ENCODE data around the gene DPYD.

Gene DPYD

DNA sequence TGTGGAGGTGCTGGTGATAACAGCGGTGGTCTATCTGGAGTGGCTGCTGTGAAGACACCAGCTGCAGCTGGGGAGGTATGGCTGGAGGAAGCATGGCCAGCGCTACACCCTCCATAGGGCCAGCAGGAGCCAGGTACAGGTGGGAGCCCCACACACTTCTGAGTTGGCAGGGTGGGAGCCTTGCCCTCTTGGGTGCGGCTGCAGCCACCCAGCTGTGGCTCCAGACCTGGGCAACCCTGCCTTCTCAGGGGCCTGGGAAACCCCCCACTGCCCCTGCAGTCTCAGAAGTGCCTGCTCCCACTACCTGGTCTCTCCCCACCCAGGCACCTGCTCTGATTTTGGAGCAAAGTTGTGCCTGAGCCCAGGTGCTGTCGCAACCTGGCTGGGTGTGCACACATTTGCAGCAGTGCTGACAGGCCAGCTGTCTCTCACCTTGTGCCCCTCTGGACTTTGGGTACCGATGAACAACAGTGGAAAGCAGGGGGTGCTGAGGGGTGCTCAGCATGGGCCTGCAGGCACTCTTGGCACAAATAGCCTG is 76.2 kb downstream of the DPYD start:
- no peak for DNase-seq (ENCODE audit: low read depth in 2 of 2, low spot score in 1 of 2)

DNA sequence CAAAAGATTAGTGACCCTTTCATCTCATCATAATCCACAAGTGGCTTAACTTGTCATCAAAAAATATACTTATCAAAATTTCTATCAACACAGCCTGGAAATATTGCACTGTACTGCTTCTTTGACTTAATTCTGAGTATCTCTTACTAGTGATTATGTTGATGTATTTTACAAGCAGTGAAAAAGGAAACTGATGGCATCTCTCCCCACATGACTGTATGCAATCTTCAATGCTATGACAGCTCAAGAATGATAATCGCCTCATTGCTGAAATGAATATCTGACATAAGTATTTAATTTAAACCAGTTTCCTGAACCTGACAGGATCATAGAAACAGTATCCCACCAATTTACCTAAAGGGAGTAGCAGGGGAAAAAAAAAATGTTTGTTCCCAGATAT is 79.5 kb downstream of the DPYD start:
- no peak for DNase-seq (ENCODE audit: low read depth in 2 of 2, low spot score in 1 of 2)

DNA sequence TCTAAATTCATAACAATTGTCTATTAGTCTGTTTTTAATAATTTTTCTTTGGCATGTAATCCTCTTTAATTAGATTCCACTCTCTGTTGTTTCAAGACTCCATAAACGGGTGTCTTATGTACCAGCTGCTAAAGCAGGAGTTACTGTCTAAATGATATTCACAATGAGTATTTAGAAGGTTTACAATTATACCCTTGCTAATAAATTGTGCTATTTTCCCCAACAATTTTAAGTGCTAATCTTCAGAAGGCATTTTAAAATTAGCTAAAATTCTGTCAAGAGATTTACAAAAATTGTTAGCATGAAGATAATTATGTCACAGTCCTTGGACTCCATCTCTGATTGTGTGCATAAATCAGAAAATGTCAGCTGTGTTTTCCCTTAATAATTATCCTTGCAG is 83.7 kb downstream of the DPYD start:
- no peak for DNase-seq (ENCODE audit: low read depth in 2 of 2, low spot score in 1 of 2)

DNA sequence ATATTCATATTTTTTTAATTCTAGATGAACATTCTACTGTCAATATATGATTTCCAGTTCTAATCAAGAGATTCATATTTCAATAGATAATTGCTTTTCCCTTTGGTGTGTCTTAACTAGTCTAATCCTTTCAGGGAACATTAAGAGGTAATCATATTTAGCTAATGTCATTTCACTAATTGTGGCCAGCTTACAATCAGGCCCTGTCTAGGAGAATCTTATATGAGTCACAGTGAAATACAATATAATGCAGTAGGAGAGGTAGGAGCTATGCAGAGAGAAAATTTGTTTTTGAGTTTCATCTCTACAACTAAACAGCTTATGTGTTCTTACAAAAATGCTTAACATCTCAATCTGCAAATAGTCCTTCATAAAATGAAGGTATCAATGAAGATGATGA is 85.9 kb downstream of the DPYD start:
- DNase-seq (ENCODE audit: low read depth in 2 of 2, low spot score in 1 of 2) = no peak

DNA sequence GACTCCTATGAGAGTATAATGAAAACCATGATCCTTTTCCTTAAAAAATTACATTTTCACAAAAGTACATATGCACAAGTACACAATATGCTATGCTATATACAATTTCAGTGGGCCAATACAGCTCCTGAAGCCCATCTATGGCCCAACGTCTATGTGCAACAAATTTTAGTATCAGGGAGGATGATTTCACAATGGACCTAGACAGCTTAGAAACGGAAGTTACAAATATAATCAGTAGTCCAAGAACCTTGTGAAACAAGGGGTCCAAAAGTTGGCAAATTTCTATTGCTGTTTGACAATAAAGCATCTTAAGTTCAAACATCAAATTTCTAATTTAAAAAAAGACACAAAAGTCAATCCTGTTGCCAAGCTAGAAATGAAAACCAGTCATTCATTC is 87.0 kb downstream of the DPYD start:
- DNase-seq (ENCODE audit: low read depth in 2 of 2, low spot score in 1 of 2) = no peak

DNA sequence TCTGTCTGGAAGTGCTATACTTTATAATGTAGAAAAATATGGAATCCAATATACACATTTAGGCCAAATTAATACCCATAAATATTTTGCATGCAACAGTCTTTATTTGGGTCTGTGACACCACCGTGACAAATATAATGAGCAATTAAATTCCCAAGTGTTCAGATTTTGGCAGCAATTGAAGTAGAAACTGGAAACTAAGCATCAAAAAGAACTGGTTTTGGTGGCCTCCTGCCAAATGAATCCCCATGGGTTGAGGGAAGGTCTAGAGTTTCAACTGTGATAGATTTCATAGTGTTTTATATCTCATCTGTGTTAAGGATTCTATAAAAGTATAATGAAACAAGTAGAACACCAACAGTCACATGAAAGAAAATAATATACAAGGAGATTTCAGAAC is 88.4 kb downstream of the DPYD start:
- no peak for DNase-seq (ENCODE audit: low read depth in 2 of 2, low spot score in 1 of 2)

DNA sequence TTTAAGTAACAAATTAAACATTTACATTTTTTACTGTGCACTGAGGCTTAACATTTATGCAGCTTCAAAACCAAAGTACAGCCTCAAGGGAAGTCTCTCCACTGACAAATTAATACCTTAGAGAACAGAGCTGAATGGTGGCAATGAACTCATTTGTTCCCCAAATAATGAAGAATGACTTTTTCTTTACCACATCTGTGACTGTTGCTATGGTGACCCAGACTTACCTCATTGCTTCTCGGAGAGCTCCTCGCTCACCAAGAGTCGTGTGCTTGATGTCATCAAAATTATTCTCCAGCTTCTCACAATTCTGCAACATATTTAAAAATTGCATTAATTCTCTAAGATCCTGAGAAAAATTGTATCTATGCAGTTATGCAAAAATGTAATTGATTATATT is 92.9 kb downstream of the DPYD start:
- no peak for DNase-seq (ENCODE audit: low read depth in 2 of 2, low spot score in 1 of 2)

DNA sequence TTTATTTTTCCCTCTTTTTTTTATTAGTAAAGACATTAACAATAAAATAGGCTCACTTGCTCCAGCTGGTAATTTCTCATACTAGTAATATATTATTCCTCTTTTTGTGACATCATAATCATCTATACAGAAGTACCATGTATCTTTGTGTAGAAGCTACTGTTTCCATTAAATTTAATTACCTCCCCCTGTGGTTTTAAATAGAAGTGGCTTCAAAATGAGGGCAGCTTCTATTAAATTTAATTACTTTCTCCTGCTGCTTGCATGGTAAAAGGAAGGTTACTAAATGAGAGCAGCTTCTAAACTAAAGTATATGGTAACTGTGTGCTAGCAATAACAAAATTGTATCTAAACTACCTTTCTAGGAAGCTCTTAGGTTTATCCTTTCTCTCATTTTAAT is 94.0 kb downstream of the DPYD start:
- DNase-seq (ENCODE audit: low read depth in 2 of 2, low spot score in 1 of 2) = no peak

DNA sequence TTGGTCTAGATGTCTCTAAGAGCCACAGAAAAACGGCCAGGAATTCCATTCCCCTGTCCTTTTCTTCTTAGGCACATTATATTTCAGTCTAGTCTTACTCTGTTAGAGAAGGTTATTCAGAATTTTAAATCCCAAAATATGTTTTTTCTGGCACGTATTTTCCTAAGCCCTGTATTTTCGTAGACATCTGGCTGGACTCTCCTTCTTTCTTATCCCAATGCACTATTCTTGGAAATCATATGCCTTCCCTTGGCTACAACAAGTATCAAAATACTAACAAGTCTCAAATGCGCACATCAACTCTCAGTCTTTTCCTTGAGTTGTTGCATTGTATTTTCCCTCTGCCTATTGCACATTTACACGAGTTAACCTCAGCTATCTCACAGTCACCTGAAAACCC is 96.2 kb downstream of the DPYD start:
- no peak for DNase-seq (ENCODE audit: low read depth in 2 of 2, low spot score in 1 of 2)

DNA sequence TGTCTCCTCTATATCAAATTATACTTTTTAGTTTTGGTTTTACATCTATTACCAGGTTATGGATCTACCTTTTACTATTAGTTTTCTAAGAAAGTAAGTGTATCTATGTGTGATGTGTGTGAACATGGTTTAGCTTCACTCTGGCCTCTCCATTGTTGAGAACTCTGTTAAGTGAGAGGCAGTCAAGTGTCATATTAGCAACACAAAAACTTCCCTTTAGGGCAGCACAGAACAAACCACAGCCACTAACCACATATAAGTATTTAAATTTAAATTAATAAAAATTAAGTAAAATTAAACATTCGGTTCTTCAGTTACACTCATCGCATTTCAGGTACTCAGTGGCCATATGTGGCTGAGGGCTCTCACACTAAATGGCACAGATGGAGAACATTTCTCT is 96.6 kb downstream of the DPYD start:
- no peak for DNase-seq (ENCODE audit: low read depth in 2 of 2, low spot score in 1 of 2)

DNA sequence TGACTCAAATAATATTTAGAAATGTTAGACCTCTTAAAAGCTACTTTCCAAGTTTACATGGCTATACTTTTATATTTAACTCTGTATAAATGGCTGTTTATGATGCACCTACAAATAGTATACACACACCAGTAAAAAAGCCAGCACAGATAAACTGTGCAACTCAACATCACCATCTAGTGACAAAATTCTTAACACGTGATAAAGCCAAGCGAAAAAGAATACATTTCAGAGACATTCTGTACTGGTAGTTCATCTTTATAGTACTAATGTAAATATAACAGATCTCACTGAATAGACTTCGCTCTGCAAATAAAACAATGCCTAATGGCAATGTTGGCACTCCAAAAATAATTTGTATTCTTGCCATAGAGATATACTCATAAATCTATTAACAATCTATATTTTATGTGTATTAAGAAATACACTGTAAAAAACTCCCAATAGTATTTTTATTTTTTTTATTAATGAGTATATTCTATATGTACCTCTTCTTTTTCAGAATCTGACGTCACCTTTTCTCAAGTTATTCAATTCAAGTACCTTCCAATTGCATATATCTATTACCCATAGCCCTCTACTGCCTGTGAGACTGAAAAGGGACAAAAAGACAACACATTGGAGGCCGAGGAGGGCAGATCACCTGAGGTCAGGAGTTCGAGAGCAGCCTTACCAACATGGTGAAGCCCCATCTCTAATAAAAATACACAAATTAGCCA is 100.2 kb downstream of the DPYD start:
- DNase-seq (ENCODE audit: low read depth in 2 of 2, low spot score in 1 of 2) = no peak

DNA sequence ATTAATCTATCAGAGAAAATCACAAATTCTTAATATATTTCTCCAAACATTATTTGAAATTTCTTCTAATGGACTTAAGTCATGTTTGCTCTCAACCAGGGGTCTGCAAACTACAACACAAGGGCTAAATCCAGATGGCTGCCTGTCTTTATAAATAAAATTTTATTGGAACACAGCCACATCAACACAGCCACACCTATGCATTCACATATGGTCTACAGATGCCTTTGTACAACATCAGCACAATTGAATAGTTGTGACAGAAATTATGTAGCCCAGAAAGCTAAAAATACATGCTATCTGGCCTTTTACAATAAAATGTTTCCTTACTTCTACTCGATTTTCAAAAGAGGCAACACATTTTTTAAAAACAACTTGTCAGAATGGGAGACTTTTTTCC is 103.9 kb downstream of the DPYD start:
- DNase-seq (ENCODE audit: low read depth in 2 of 2, low spot score in 1 of 2) = no peak

DNA sequence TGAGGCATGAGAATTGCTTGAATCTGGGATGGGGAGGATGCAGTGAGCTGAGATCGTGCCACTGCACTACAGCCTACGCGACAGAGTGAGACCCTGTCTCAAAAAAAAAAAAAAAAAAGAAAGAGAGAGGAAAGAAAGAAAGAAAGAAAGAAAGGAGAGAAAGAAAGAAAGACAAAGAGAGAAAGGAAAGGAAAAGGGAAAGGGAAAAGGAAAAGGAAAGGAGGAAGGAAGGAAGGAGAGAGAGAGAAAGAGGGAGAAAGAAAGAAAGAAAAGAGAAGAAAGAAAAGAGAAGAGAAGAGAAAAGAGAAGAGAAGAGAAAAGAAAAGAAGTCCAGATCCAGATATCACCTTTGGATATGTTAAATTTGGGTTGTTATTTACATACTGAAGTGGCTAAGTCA is 106.0 kb downstream of the DPYD start:
- DNase-seq (ENCODE audit: low read depth in 2 of 2, low spot score in 1 of 2) = no peak

DNA sequence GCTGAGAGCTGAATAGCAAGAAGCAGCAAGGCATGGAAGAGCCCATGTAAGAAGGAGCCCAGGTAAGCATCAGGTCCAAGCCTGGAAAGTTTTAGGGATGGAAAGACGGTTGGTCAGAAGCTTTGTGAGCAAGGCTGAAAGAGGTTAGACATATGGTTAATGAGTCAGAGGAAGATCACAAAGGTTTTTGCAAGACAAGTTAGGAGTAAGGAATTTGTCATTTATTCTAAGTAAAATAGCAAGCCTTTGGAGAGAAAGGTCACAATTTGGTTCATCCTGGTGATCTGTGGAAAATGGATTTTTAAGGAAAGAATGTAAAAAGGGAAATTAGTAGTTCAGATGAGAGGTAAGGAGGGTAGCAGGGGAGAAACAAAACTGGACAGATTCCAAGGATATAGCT is 106.7 kb downstream of the DPYD start:
- no peak for DNase-seq (ENCODE audit: low read depth in 2 of 2, low spot score in 1 of 2)

DNA sequence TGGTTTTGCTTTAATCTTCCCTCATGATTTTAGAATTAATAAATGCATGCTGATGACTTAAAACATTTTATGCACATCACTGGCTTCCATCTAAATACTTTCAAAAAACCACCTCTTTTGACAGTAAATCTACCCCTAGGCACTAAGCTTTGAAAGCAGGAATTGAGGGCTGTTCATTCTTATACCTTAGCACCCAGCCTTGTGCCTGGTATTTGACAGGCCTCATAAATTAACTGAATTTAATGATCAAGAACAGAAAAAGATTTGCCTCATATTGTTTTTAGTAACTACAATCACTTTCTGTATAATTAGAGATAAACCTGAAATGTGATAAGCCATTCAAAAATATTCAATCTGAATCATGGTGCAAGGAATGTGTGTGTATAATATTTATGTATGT is 108.8 kb downstream of the DPYD start:
- no peak for DNase-seq (ENCODE audit: low read depth in 2 of 2, low spot score in 1 of 2)

DNA sequence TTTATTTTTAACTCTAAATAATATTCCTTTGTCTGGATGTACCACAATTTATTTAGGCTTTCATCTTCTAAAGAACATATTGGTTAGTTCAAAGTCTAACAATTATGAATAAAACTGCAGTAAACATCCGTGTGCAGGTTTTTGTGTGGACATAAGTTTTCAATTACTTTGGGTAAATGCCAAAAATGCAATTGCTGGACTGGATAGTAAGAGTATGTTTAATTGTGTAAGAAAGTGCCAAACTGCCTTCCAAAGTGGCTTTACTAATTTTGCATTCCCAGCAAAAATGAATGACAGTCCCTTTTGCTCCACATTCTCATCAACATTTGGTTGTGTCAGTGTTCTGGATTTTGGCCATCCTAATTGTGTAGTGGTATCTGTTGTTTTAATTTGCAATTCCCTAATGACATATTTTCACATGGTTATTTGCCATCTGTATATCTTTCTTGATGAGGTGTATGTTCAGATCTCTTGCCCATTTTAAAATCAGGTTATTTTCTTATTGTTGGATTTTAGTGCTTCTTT is 113.8 kb downstream of the DPYD start:
- no peak for DNase-seq (ENCODE audit: low read depth in 2 of 2, low spot score in 1 of 2)

DNA sequence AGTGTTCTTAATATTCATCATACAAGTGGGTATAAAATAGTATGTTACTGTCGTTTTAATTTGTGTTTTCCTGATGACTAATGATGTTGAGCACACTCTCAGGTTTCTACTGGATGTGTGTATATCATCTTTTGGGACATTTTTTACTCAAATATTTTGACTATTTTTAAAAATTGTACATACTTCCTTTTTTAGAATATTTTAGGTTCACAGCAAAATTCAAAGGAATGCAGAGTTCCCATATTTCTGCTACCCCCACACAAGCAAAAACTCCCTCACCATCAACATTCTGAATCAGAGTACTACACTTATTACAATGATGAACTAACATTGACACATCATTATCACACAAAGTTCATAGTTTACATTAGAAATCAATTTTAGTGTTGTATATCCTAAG is 114.5 kb downstream of the DPYD start:
- no peak for DNase-seq (ENCODE audit: low read depth in 2 of 2, low spot score in 1 of 2)

DNA sequence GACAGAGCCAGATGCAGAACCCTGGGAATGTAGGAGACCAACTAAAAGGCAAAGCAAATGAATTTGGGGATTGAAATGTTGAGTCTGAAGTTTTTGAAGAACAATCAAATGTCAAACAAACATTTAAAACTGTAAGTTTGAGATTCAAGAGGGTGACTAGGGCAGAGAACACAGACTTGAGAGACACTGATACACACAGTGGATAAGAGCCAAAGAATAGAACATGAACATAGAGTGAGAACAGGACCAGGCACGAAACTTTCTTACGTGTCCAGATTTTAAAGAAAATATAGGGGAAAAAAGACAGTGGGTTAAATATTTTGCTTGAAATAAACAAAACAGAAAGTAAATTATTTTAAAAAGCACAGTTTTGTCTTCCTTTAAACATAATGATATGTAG is 115.7 kb downstream of the DPYD start:
- DNase-seq (ENCODE audit: low read depth in 2 of 2, low spot score in 1 of 2) = no peak

DNA sequence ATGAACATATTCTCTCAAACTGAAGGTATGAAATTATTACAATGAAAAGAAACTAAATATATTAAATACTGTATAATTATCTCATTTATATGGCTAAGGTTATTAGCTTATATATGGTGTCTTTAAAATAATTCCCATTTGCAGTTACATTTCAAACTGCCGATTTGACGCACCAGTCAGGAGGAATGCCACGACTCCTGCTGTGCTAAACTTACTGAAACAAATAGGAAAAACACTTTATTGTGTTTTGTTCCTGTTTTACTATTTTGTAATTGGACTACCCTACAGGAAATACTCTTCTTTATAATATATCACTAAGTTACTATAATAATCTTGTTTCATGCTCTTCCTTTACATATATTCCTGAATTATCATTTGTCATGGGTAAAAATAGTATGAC is 117.8 kb downstream of the DPYD start:
- no peak for DNase-seq (ENCODE audit: low read depth in 2 of 2, low spot score in 1 of 2)

DNA sequence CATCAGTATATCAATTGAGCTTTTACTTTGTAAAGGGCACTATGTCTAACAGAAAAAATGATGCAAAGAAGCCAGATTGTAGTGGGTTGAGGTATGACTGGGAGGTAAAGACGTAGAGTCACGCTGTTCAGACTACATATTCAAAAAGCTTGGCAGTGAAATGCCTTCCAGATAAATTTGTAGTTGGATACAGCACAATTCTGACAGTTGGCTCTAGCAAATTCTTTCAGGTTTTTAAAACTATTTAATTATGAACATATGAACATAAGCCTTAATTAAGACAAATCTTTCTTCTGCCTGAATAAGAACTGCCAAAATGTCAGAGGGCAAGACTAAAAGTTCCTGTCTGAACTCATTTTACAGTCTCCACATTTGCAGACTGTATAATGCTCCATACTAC is 118.8 kb downstream of the DPYD start:
- DNase-seq (ENCODE audit: low read depth in 2 of 2, low spot score in 1 of 2) = no peak

DNA sequence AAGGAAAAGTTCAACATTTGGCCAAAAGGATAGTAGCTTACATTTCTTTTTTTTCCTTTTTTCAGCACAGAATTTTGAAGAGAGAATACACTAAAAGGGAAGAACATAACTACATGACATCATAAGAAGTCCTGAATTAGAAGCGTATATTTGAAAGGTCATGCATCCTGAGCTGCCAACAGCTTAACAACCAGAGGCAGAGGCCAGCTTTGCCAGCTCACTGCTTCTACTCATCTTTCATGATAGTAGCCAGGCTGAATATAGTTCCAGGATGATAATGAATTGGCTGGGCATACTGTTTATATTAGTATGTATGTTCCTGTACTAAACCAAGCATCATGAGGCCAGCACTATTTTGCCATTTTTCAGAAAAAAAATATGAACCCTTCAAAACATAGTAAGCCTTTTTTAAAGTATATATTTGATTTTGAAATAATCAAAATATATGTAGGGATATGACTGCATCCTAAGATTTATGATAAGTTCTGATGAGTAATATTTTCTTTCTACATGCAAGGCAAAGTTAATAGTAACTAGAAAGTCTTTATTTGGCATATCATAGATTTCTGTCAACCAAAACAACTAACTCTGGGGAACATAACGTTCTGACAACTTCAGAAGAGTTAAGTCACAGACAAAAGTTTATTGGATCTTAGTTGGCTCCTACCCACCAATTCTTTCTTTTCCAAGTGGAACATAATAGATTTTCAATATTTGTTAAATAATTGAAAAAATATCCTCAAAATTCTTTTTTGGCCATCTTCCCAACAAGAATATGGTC is 123.2 kb downstream of the DPYD start:
- no peak for DNase-seq (ENCODE audit: low read depth in 2 of 2, low spot score in 1 of 2)

DNA sequence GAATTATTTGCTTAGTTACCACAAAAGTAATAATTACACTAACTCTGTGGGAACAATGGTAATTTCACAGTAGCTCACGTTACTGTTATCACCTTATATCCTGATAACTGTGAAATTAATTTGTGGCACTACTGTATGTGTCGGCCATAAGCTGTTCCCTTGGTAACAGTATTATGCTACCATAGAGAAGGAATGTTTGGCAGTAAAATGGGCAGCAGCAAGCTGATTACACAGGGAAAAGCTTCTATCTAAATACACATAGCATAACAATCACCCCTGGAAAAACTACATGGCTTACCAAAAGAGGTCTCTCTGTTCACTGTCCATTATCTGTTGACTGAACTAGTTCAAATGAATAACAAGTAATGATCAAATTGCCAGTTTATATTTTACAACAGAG is 124.1 kb downstream of the DPYD start:
- no peak for DNase-seq (ENCODE audit: low read depth in 2 of 2, low spot score in 1 of 2)

DNA sequence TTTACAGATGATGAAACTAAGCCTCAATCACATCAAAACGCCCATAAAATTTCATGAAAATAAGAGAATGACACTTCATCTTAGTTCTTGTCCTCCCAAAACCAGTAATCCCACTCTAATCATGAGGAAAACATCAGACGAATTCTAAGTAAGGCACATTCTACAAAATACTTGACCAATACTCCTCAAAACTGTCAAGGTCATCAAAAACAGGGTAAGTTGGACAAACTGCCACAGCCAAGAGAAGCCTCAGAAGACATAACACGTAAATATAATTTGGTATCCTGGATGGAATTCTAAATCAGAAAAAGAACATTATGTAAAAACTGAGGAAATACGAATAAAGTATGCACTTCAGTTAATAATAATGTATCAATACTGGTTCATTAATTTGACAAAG is 128.2 kb downstream of the DPYD start:
- no peak for DNase-seq (ENCODE audit: low read depth in 2 of 2, low spot score in 1 of 2)

Measured in stimulated activated CD8-positive, alpha-beta memory T cell treated with anti-CD3 and anti-CD28 coated beads, Interleukin-4, amount 100 ng/mL, for 4 hours (primary cell).